ENCODE measurements around the gene VAT1. TPM values are rescaled to one million over a fixed set of nuclear protein-coding genes. Genes with fewer than 3 reads are reported as not detected.

VAT1 gene
- total and polyA plus RNA-seq, 2 of the 13 experiments (the other 11 are each of a cell fraction or from before 2014, with no cell fraction given), result 143 to 205 TPM

DNA sequence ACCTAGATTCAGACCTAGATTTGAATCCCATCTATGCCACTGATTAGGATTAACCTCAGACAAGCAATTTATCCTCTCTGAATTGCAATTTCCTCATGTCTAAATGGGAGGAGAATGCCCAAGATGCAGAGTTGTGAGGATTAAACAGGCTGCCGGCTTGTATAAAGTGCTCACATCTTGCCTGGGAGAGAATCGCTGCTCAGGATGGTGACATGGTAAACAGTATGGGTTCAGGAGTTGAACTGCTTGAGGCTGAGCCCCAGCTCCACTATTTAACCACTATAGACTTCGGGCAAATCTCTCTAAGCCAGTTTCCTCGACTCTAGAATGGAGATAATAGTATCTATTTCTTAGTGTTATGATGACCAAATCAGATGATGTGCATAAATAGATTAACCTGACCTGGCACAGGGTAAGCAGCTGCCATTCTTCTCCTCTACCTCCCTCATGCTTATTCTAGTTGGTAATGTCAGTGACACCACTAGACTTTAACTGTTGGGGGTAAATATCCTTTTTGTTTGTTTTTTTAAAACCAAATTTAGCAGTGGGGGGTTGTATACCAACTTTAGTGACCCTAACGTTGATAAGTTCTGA is 24.7 kb downstream of the VAT1 start (continued):
- TF ChIP-seq SRSF1 (optimal IDR thresholded peaks at IDR 0.05; ENCODE audit: low read depth, low read length) (no peak), TMF1 (CRISPR knock-in tag; IDR thresholded peaks at IDR 0.05; ENCODE audit: low read depth) (no peak), JUN (CRISPR knock-in tag; IDR thresholded peaks at IDR 0.05) (no peak), GLI4 (CRISPR knock-in tag; IDR thresholded peaks at IDR 0.05; ENCODE audit: borderline replicate concordance) (no peak), HDAC2 (CRISPR knock-in tag; IDR thresholded peaks at IDR 0.05) (no peak), FOXA1 (IDR thresholded peaks at IDR 0.05) (no peak), FOXA1 (CRISPR knock-in tag; IDR thresholded peaks at IDR 0.05) (peak; percentile 43; the same call in 1 of the 2 replicates), ZNF256 (CRISPR knock-in tag; conservative IDR thresholded peaks at IDR 0.05) (peak; percentile 72; the same call in 1 of the 2 replicates), ZKSCAN1 (IDR thresholded peaks at IDR 0.05; ENCODE audit: low read length) (no peak), ZNF841 (CRISPR knock-in tag; IDR thresholded peaks at IDR 0.05; ENCODE audit: borderline replicate concordance) (no peak), FOSL2 (CRISPR knock-in tag; IDR thresholded peaks at IDR 0.05) (no peak), CC2D1A (CRISPR knock-in tag; IDR thresholded peaks at IDR 0.05) (no peak), ZFP36L2 (CRISPR knock-in tag; IDR thresholded peaks at IDR 0.05) (no peak), KDM1A (CRISPR knock-in tag; IDR thresholded peaks at IDR 0.05) (no peak), EZH2 (conservative IDR thresholded peaks at IDR 0.05; ENCODE audit: low read depth, low read length) (no peak), ZSCAN12 (CRISPR knock-in tag; IDR thresholded peaks at IDR 0.05) (0 out of 2 replicates have a peak, but pooled peaks have one; percentile 23)
- TF ChIP-seq, protein P1, sequence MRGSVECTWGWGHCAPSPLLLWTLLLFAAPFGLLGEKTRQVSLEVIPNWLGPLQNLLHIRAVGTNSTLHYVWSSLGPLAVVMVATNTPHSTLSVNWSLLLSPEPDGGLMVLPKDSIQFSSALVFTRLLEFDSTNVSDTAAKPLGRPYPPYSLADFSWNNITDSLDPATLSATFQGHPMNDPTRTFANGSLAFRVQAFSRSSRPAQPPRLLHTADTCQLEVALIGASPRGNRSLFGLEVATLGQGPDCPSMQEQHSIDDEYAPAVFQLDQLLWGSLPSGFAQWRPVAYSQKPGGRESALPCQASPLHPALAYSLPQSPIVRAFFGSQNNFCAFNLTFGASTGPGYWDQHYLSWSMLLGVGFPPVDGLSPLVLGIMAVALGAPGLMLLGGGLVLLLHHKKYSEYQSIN (CRISPR knock-in tag; IDR thresholded peaks at IDR 0.05; ENCODE audit: borderline replicate concordance), result no peak
- TF ChIP-seq, protein P2, sequence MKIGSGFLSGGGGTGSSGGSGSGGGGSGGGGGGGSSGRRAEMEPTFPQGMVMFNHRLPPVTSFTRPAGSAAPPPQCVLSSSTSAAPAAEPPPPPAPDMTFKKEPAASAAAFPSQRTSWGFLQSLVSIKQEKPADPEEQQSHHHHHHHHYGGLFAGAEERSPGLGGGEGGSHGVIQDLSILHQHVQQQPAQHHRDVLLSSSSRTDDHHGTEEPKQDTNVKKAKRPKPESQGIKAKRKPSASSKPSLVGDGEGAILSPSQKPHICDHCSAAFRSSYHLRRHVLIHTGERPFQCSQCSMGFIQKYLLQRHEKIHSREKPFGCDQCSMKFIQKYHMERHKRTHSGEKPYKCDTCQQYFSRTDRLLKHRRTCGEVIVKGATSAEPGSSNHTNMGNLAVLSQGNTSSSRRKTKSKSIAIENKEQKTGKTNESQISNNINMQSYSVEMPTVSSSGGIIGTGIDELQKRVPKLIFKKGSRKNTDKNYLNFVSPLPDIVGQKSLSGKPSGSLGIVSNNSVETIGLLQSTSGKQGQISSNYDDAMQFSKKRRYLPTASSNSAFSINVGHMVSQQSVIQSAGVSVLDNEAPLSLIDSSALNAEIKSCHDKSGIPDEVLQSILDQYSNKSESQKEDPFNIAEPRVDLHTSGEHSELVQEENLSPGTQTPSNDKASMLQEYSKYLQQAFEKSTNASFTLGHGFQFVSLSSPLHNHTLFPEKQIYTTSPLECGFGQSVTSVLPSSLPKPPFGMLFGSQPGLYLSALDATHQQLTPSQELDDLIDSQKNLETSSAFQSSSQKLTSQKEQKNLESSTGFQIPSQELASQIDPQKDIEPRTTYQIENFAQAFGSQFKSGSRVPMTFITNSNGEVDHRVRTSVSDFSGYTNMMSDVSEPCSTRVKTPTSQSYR (CRISPR knock-in tag; IDR thresholded peaks at IDR 0.05; ENCODE audit: borderline replicate concordance), result no peak
- TF ChIP-seq, protein P3, sequence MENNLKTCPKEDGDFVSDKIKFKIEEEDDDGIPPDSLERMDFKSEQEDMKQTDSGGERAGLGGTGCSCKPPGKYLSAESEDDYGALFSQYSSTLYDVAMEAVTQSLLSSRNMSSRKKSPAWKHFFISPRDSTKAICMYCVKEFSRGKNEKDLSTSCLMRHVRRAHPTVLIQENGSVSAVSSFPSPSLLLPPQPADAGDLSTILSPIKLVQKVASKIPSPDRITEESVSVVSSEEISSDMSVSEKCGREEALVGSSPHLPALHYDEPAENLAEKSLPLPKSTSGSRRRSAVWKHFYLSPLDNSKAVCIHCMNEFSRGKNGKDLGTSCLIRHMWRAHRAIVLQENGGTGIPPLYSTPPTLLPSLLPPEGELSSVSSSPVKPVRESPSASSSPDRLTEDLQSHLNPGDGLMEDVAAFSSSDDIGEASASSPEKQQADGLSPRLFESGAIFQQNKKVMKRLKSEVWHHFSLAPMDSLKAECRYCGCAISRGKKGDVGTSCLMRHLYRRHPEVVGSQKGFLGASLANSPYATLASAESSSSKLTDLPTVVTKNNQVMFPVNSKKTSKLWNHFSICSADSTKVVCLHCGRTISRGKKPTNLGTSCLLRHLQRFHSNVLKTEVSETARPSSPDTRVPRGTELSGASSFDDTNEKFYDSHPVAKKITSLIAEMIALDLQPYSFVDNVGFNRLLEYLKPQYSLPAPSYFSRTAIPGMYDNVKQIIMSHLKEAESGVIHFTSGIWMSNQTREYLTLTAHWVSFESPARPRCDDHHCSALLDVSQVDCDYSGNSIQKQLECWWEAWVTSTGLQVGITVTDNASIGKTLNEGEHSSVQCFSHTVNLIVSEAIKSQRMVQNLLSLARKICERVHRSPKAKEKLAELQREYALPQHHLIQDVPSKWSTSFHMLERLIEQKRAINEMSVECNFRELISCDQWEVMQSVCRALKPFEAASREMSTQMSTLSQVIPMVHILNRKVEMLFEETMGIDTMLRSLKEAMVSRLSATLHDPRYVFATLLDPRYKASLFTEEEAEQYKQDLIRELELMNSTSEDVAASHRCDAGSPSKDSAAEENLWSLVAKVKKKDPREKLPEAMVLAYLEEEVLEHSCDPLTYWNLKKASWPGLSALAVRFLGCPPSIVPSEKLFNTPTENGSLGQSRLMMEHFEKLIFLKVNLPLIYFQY (CRISPR knock-in tag; IDR thresholded peaks at IDR 0.05; ENCODE audit: borderline replicate concordance), result no peak
- TF ChIP-seq, protein P4, sequence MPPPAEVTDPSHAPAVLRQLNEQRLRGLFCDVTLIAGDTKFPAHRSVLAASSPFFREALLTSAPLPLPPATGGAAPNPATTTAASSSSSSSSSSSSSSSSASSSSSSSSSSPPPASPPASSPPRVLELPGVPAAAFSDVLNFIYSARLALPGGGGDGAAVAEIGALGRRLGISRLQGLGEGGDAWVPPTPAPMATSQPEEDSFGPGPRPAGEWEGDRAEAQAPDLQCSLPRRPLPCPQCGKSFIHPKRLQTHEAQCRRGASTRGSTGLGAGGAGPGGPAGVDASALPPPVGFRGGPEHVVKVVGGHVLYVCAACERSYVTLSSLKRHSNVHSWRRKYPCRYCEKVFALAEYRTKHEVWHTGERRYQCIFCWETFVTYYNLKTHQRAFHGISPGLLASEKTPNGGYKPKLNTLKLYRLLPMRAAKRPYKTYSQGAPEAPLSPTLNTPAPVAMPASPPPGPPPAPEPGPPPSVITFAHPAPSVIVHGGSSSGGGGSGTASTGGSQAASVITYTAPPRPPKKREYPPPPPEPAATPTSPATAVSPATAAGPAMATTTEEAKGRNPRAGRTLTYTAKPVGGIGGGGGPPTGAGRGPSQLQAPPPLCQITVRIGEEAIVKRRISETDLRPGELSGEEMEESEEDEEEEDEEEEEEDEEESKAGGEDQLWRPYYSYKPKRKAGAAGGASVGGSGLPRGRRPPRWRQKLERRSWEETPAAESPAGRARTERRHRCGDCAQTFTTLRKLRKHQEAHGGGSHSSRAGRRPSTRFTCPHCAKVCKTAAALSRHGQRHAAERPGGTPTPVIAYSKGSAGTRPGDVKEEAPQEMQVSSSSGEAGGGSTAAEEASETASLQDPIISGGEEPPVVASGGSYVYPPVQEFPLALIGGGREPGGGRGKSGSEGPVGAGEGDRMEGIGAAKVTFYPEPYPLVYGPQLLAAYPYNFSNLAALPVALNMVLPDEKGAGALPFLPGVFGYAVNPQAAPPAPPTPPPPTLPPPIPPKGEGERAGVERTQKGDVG (CRISPR knock-in tag; IDR thresholded peaks at IDR 0.05; ENCODE audit: borderline replicate concordance), result no peak
